PC-9 (cell line): ENCODE results near the gene HCAR3.

Source experiments
- CTCF ChIP-seq: fragments of 200-600 bp; sonication (generic); conservative IDR thresholded peaks from 2 replicates; pipeline ENCODE4 v1.6.1; 2017; ENCODE audit warnings: mixed run types, antibody characterized with exemption, mild to moderate bottlenecking, moderate library complexity
- EZH2 ChIP-seq: fragments of 200-600 bp; sonication (generic); IDR thresholded peaks from 2 replicates; pipeline ENCODE4 v1.8.0; 2017; ENCODE audit warnings: antibody characterized with exemption, low read depth

- TF ChIP-seq CTCF (no peak), EZH2 (no peak)
Observed at GRCh38 chr12:122722387-122722786, 5.8 kb upstream of the HCAR3 start.
